ENCODE data around the gene CCSER1. TPM values are rescaled to one million over a fixed set of nuclear protein-coding genes. Genes with fewer than 3 reads are reported as not detected.

CCSER1 gene
- total and polyA plus RNA-seq, 2 experiments from 2014 or later: 2.9 to 3.4 TPM

- DNase-seq (ENCODE audit: low spot score) (no peak), ATAC-seq (no peak)
- H3K4me2 ChIP-seq: no peak overlapping the region
- no peaks in the 10 kb centered on the region for H4K20me1 ChIP-seq (replicated peaks; ENCODE audit: insufficient read depth)
- Mint-ChIP-seq H3K27me3 (ENCODE audit: insufficient read depth, low read depth, poor library complexity) (no peaks in the 10 kb centered on the region), H3K4me1 (peaks cover 3% of the 10 kb centered on the region; the same call in 1 of the 3 replicates), H3K9me3 (no peaks in the 10 kb centered on the region), H3K27ac (no peak overlapping the region), H3K36me3 (ENCODE audit: low read depth) (no peaks in the 10 kb centered on the region), H3K4me3 (no peak overlapping the region)
- no peak overlapping the region for H3K27ac ChIP-seq (ENCODE audit: low read depth)
- H2AFZ ChIP-seq: no peak overlapping the region
- no peaks in the 10 kb centered on the region for H3K4me1 ChIP-seq (ENCODE audit: insufficient read depth)
- H3F3A ChIP-seq (replicated peaks; ENCODE audit: low read depth): no peaks in the 10 kb centered on the region
- TF ChIP-seq NANOG (IDR thresholded peaks at IDR 0.05; ENCODE audit: borderline replicate concordance): no peak
- no peak for TF ChIP-seq POLR2AphosphoS5 (IDR thresholded peaks at IDR 0.05; ENCODE audit: low read depth)
- no peak for TF ChIP-seq EZH2 (IDR thresholded peaks at IDR 0.05; ENCODE audit: low read depth, unreplicated experiment)
- TF ChIP-seq EZH2phosphoT487 (IDR thresholded peaks at IDR 0.05; ENCODE audit: unreplicated experiment): no peak
- TF ChIP-seq, protein P1, sequence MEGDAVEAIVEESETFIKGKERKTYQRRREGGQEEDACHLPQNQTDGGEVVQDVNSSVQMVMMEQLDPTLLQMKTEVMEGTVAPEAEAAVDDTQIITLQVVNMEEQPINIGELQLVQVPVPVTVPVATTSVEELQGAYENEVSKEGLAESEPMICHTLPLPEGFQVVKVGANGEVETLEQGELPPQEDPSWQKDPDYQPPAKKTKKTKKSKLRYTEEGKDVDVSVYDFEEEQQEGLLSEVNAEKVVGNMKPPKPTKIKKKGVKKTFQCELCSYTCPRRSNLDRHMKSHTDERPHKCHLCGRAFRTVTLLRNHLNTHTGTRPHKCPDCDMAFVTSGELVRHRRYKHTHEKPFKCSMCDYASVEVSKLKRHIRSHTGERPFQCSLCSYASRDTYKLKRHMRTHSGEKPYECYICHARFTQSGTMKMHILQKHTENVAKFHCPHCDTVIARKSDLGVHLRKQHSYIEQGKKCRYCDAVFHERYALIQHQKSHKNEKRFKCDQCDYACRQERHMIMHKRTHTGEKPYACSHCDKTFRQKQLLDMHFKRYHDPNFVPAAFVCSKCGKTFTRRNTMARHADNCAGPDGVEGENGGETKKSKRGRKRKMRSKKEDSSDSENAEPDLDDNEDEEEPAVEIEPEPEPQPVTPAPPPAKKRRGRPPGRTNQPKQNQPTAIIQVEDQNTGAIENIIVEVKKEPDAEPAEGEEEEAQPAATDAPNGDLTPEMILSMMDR (conservative IDR thresholded peaks at IDR 0.05; ENCODE audit: low read depth in 2 of 2): no peak
- TF ChIP-seq ZNF331 (CRISPR knock-in tag; IDR thresholded peaks at IDR 0.05; ENCODE audit: low read depth): no peak
- no peaks in the 10 kb centered on the region for H3K79me2 ChIP-seq (replicated peaks; ENCODE audit: insufficient read depth)
- no peaks in the 10 kb centered on the region for H3K36me3 ChIP-seq (ENCODE audit: insufficient read depth)
- no peak overlapping the region for H3K4me3 ChIP-seq
- no peaks in the 10 kb centered on the region for H3K9me2 ChIP-seq (ENCODE audit: insufficient read depth)
- no peaks in the 10 kb centered on the region for H3K27me3 ChIP-seq (ENCODE audit: insufficient read depth)
Observed at GRCh38 chr4:90950385-90950841, 823.2 kb downstream of the CCSER1 start.

- DNase-seq (ENCODE audit: low spot score) (peak; percentile 7), ATAC-seq (no peak; the same call in 2 of the 3 replicates)
- no peaks in the 10 kb centered on the region for H3K27me3 Mint-ChIP-seq (ENCODE audit: insufficient read depth, low read depth, poor library complexity)
- Histone ChIP-seq H3K36me3 (ENCODE audit: insufficient read depth) (no peaks in the 10 kb centered on the region), H3K4me3 (no peak overlapping the region), H3K4me2 (no peak overlapping the region), H3K27ac (ENCODE audit: low read depth) (no peak overlapping the region), H3K9me2 (ENCODE audit: insufficient read depth) (no peaks in the 10 kb centered on the region), H3K27me3 (ENCODE audit: insufficient read depth) (no peaks in the 10 kb centered on the region), H3K79me2 (replicated peaks; ENCODE audit: insufficient read depth) (no peaks in the 10 kb centered on the region), H3F3A (replicated peaks; ENCODE audit: low read depth) (no peaks in the 10 kb centered on the region), H3K4me1 (ENCODE audit: insufficient read depth) (no peaks in the 10 kb centered on the region), H4K20me1 (replicated peaks; ENCODE audit: insufficient read depth) (no peaks in the 10 kb centered on the region), H2AFZ (no peak overlapping the region)
- H3K4me3 Mint-ChIP-seq: no peak overlapping the region
- H3K36me3 Mint-ChIP-seq (ENCODE audit: low read depth): no peaks in the 10 kb centered on the region
- H3K4me1 Mint-ChIP-seq: peaks cover 3% of the 10 kb centered on the region; the same call in 1 of the 3 replicates
- no peak overlapping the region for H3K27ac Mint-ChIP-seq
- H3K9me3 Mint-ChIP-seq: no peaks in the 10 kb centered on the region
- no peak for TF ChIP-seq STAT1 (IDR thresholded peaks at IDR 0.05; ENCODE audit: unreplicated experiment)
- TF ChIP-seq, protein P2, sequence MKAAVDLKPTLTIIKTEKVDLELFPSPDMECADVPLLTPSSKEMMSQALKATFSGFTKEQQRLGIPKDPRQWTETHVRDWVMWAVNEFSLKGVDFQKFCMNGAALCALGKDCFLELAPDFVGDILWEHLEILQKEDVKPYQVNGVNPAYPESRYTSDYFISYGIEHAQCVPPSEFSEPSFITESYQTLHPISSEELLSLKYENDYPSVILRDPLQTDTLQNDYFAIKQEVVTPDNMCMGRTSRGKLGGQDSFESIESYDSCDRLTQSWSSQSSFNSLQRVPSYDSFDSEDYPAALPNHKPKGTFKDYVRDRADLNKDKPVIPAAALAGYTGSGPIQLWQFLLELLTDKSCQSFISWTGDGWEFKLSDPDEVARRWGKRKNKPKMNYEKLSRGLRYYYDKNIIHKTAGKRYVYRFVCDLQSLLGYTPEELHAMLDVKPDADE (IDR thresholded peaks at IDR 0.05): no peak
- TF ChIP-seq, protein P3, sequence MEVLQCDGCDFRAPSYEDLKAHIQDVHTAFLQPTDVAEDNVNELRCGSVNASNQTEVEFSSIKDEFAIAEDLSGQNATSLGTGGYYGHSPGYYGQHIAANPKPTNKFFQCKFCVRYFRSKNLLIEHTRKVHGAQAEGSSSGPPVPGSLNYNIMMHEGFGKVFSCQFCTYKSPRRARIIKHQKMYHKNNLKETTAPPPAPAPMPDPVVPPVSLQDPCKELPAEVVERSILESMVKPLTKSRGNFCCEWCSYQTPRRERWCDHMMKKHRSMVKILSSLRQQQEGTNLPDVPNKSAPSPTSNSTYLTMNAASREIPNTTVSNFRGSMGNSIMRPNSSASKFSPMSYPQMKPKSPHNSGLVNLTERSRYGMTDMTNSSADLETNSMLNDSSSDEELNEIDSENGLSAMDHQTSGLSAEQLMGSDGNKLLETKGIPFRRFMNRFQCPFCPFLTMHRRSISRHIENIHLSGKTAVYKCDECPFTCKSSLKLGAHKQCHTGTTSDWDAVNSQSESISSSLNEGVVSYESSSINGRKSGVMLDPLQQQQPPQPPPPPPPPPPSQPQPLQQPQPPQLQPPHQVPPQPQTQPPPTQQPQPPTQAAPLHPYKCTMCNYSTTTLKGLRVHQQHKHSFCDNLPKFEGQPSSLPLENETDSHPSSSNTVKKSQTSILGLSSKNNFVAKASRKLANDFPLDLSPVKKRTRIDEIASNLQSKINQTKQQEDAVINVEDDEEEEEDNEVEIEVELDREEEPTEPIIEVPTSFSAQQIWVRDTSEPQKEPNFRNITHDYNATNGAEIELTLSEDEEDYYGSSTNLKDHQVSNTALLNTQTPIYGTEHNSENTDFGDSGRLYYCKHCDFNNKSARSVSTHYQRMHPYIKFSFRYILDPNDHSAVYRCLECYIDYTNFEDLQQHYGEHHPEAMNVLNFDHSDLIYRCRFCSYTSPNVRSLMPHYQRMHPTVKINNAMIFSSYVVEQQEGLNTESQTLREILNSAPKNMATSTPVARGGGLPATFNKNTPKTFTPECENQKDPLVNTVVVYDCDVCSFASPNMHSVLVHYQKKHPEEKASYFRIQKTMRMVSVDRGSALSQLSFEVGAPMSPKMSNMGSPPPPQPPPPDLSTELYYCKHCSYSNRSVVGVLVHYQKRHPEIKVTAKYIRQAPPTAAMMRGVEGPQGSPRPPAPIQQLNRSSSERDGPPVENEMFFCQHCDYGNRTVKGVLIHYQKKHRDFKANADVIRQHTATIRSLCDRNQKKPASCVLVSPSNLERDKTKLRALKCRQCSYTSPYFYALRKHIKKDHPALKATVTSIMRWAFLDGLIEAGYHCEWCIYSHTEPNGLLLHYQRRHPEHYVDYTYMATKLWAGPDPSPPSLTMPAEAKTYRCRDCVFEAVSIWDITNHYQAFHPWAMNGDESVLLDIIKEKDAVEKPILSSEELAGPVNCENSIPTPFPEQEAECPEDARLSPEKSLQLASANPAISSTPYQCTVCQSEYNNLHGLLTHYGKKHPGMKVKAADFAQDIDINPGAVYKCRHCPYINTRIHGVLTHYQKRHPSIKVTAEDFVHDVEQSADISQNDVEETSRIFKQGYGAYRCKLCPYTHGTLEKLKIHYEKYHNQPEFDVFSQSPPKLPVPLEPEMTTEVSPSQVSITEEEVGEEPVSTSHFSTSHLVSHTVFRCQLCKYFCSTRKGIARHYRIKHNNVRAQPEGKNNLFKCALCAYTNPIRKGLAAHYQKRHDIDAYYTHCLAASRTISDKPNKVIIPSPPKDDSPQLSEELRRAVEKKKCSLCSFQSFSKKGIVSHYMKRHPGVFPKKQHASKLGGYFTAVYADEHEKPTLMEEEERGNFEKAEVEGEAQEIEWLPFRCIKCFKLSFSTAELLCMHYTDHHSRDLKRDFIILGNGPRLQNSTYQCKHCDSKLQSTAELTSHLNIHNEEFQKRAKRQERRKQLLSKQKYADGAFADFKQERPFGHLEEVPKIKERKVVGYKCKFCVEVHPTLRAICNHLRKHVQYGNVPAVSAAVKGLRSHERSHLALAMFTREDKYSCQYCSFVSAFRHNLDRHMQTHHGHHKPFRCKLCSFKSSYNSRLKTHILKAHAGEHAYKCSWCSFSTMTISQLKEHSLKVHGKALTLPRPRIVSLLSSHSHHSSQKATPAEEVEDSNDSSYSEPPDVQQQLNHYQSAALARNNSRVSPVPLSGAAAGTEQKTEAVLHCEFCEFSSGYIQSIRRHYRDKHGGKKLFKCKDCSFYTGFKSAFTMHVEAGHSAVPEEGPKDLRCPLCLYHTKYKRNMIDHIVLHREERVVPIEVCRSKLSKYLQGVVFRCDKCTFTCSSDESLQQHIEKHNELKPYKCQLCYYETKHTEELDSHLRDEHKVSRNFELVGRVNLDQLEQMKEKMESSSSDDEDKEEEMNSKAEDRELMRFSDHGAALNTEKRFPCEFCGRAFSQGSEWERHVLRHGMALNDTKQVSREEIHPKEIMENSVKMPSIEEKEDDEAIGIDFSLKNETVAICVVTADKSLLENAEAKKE (CRISPR knock-in tag; IDR thresholded peaks at IDR 0.05): no peak
- TF ChIP-seq NANOG (IDR thresholded peaks at IDR 0.05; ENCODE audit: borderline replicate concordance): no peak
- TF ChIP-seq, protein P1 (conservative IDR thresholded peaks at IDR 0.05; ENCODE audit: low read depth in 2 of 2): no peak
Observed at GRCh38 chr4:90951037-90951436, 823.8 kb downstream of the CCSER1 start.
